Tibial nerve (tissue), 3 donors: ENCODE data around the gene MAML3.

ENCODE experiments used
- POLR2A ChIP-seq, 2 donors: fragments of 450-650 bp; IDR thresholded peaks; one replicate each; pipeline ENCODE4 v1.6.1; 2017; ENCODE audit warnings: antibody characterized with exemption in 2 of 2, mild to moderate bottlenecking in 2 of 2, moderate library complexity in 2 of 2
- TF ChIP-seq, protein P1 (sequence below), 5 experiments: fragments of 200-600 bp in 3 of 5; fragments of 450-650 bp in 2 of 5; sonication (generic) in 3 of 5; IDR thresholded peaks; one replicate each; pipeline ENCODE4 v1.5.1; 2016 to 2019; ENCODE audit warnings: antibody characterized with exemption in 5 of 5, mild to moderate bottlenecking in 3 of 5, moderate library complexity in 2 of 5

DNA sequence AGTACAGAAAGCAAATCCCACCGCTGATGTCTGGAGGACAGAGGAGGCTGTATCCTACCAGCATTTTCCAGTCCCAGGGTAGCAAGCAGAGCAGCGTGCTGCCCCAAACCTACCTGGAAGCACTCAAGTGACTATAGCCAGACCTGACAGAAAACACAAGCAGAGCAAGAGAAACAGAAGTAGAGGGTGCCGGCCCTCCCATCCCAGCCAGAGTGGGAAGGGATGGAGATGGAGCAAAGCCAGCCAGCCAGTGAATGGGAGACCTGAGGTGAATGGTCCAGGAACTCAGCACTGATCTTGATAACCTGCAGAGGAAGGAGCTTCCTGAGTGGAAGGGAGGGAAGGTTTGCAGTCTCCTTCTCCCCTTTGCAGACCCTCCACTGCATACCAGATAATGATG is 185.2 kb downstream of the MAML3 start:
- TF ChIP-seq, protein P1, sequence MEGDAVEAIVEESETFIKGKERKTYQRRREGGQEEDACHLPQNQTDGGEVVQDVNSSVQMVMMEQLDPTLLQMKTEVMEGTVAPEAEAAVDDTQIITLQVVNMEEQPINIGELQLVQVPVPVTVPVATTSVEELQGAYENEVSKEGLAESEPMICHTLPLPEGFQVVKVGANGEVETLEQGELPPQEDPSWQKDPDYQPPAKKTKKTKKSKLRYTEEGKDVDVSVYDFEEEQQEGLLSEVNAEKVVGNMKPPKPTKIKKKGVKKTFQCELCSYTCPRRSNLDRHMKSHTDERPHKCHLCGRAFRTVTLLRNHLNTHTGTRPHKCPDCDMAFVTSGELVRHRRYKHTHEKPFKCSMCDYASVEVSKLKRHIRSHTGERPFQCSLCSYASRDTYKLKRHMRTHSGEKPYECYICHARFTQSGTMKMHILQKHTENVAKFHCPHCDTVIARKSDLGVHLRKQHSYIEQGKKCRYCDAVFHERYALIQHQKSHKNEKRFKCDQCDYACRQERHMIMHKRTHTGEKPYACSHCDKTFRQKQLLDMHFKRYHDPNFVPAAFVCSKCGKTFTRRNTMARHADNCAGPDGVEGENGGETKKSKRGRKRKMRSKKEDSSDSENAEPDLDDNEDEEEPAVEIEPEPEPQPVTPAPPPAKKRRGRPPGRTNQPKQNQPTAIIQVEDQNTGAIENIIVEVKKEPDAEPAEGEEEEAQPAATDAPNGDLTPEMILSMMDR (IDR thresholded peaks at IDR 0.05): no peak
- no peak for TF ChIP-seq POLR2A (IDR thresholded peaks at IDR 0.05)
